ENCODE measurements around the gene TMCO2. TPM values are rescaled to one million over a fixed set of nuclear protein-coding genes. Genes with fewer than 3 reads are reported as not detected.

TMCO2 gene
- not detected for total RNA-seq

GRCh38 chr1:40247655-40248054 is at the start of gene TMCO2:
TSS of gene TMCO2 (plus strand) at chr1:40247937. CDS start at chr1:40247994, 57 bp downstream.

GRCh38 chr1:40257688-40258444 is 10.1 kb downstream of the TMCO2 start, which contains the start of gene ZMPSTE24:
TSS of gene ZMPSTE24 (plus strand) at chr1:40258236. CDS start at chr1:40258272, 36 bp downstream.

Other genes with a start within 250 kb of the TMCO2 start
- gene CAP1, start 207.2 kb upstream of the TMCO2 start, total RNA-seq, result 120 TPM
- 61.5 TPM for gene PPT1, start 150.7 kb upstream of the TMCO2 start, total RNA-seq
- 33.2 TPM for gene RLF, start 86.5 kb upstream of the TMCO2 start, total RNA-seq
- 38.1 TPM for gene ZMPSTE24, start 10.3 kb downstream of the TMCO2 start, total RNA-seq
- gene COL9A2, start 69.3 kb downstream of the TMCO2 start, total RNA-seq, result 18.7 TPM
- 15.6 TPM for gene SMAP2, start 125.8 kb downstream of the TMCO2 start, total RNA-seq
- gene ZFP69B, start 202.5 kb downstream of the TMCO2 start, total RNA-seq, result 2.9 TPM
- gene ZFP69, start 229.4 kb downstream of the TMCO2 start, total RNA-seq, result 3.0 TPM

All from metanephros (tissue), 1 donor.